ENCODE data around the gene PARD3. TPM values are rescaled to one million over a fixed set of nuclear protein-coding genes. Genes with fewer than 3 reads are reported as not detected.

The PARD3 gene
- total RNA-seq, 4 donors from 2014 or later: 42.6 to 63.6 (median 55.2) TPM

DNA sequence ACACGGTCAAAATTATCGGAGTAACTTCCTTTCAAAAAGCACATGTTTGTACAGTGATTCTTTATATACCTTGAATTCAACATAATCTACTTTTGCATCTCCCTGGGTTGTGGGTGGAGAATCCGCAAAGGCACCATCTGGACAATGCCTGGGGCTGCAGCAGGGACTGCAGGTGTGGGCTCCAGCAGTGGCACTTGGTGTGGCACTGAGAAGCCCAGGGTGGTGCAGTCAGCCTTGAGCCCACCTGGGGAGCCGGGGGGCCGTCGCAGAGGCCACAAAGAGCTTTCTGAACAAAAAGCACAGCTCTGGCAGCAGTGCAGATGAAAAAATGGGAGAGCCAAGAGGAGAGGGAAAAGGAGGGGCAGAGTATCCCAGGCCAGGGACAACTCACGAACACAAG, 22.2 kb downstream of the PARD3 start:
- Histone ChIP-seq H3K4me3 (no peak overlapping the region), H3K9me3 (no peaks in the 10 kb centered on the region), H3K4me1 (peaks cover 0 to 43% (median 0%) of the 10 kb centered on the region in 4 donors), H3K36me3 (no peaks in the 10 kb centered on the region), H3K27me3 (no peaks in the 10 kb centered on the region), H3K27ac (no peak overlapping the region)
- TF ChIP-seq POLR2A (IDR thresholded peaks at IDR 0.05) (no peak), EP300 (IDR thresholded peaks at IDR 0.05) (no peak), CTCF (IDR thresholded peaks at IDR 0.05) (no peak)
- no peak for DNase-seq (ENCODE audit: low spot score in 2 of 2)
- 68 to 80% methylated on average over 7 of the region's 7 CpGs for WGBS, 2 donors

- no peaks in the 10 kb centered on the region for H3K27me3 ChIP-seq
- H3K36me3 ChIP-seq: no peaks in the 10 kb centered on the region
- H3K9me3 ChIP-seq: no peaks in the 10 kb centered on the region
- TF ChIP-seq EP300 (IDR thresholded peaks at IDR 0.05) (no peak), POLR2A (IDR thresholded peaks at IDR 0.05) (no peak), CTCF (IDR thresholded peaks at IDR 0.05) (no peak)
- no peak overlapping the region for H3K27ac ChIP-seq
- DNase-seq (ENCODE audit: low spot score in 2 of 2): no peak
- no peak overlapping the region for H3K4me3 ChIP-seq
- peaks cover 0 to 45% (median 0%) of the 10 kb centered on the region in 4 donors for H3K4me1 ChIP-seq
- 91 to 92% methylated on average over 23 of the region's 23 CpGs for WGBS, 2 donors
These were observed 23.1 kb downstream of the PARD3 start for GRCh38 chr10:34791947-34792346.

DNA sequence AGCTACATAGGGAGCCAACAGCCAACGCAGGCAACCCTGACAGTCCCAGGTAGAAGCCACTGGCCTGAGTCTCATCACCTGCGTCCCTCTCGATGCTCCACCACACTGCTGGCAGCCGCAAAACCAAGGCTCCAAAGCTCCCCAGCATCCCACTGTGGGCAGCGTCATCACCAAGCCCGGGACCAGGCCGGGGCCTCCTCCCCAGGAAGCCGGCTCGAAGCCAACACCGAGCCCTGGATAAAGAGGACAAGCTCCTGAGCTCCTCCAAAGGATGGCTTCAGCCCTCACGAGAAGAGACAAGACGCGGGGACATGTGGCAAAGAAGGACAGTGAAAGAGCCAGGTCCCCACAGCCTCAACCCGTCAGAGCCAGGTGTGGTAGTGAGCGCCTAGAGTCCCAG, 23.9 kb downstream of the PARD3 start:
- no peak for DNase-seq (ENCODE audit: low spot score in 2 of 2)
- Histone ChIP-seq H3K4me1 (peaks cover 0 to 49% (median under 1%) of the 10 kb centered on the region in 4 donors), H3K4me3 (no peak overlapping the region), H3K27me3 (no peaks in the 10 kb centered on the region), H3K9me3 (no peaks in the 10 kb centered on the region), H3K27ac (no peak overlapping the region), H3K36me3 (no peaks in the 10 kb centered on the region)
- WGBS, 2 donors: 91 to 98% methylated on average over 14 to 15 of the region's 15 CpGs
- TF ChIP-seq CTCF (IDR thresholded peaks at IDR 0.05) (no peak), EP300 (IDR thresholded peaks at IDR 0.05) (no peak), POLR2A (IDR thresholded peaks at IDR 0.05) (no peak)

GRCh38 chr10:34789966-34790506, 25.1 kb downstream of the PARD3 start:
- Histone ChIP-seq H3K27ac (no peak overlapping the region), H3K4me3 (no peak overlapping the region), H3K9me3 (no peaks in the 10 kb centered on the region), H3K4me1 (peaks cover 0 to 54% (median 2%) of the 10 kb centered on the region in 4 donors), H3K27me3 (no peaks in the 10 kb centered on the region), H3K36me3 (no peaks in the 10 kb centered on the region)
- 41 to 49% methylated on average over 4 of the region's 4 CpGs for WGBS, 2 donors
- TF ChIP-seq EP300 (IDR thresholded peaks at IDR 0.05): no peak
- no peak for TF ChIP-seq POLR2A (IDR thresholded peaks at IDR 0.05)
- no peak for TF ChIP-seq CTCF (IDR thresholded peaks at IDR 0.05)
- no peak for DNase-seq (ENCODE audit: low spot score in 2 of 2)

- Histone ChIP-seq H3K27ac (no peak overlapping the region), H3K9me3 (no peaks in the 10 kb centered on the region), H3K36me3 (no peaks in the 10 kb centered on the region), H3K4me1 (peaks cover 3 to 49% (median 8%) of the 10 kb centered on the region in 4 donors), H3K4me3 (no peak overlapping the region), H3K27me3 (no peaks in the 10 kb centered on the region)
- DNase-seq (ENCODE audit: low spot score in 2 of 2): no peak
- WGBS, 2 donors: 38 to 76% methylated on average over 1 of the region's 1 CpG
- TF ChIP-seq POLR2A (IDR thresholded peaks at IDR 0.05) (no peak), EP300 (IDR thresholded peaks at IDR 0.05) (no peak), CTCF (IDR thresholded peaks at IDR 0.05) (no peak)
These were observed 28.6 kb downstream of the PARD3 start for GRCh38 chr10:34786464-34786863.
